GM12875 (cell line): Measurements from ENCODE around the gene CTTNBP2.

ENCODE experiments used
- H3K4me3 ChIP-seq: one replicate; pipeline ENCODE4 v1.5.1; 2011; ENCODE audit warnings: low read depth, low read length, control low read depth
- CTCF ChIP-seq: IDR thresholded peaks from 2 replicates; pipeline ENCODE4 v1.5.1; 2011; ENCODE audit warnings: low read depth, mild to moderate bottlenecking, control low read depth, inconsistent platforms, low read length, moderate library complexity, borderline replicate concordance; ENCODE audit not compliant: insufficient read depth

Gene CTTNBP2

GRCh38 chr7:117841611-117842010, 31.6 kb downstream of the CTTNBP2 start:
- no peak for TF ChIP-seq CTCF
- H3K4me3 ChIP-seq = no peak overlapping the region

GRCh38 chr7:117841011-117841410, 32.2 kb downstream of the CTTNBP2 start:
- no peak for TF ChIP-seq CTCF
- no peak overlapping the region for H3K4me3 ChIP-seq

GRCh38 chr7:117839507-117839906, 33.7 kb downstream of the CTTNBP2 start:
- H3K4me3 ChIP-seq = no peak overlapping the region
- no peak for TF ChIP-seq CTCF

- no peak for TF ChIP-seq CTCF
- H3K4me3 ChIP-seq = no peak overlapping the region
Measured at GRCh38 chr7:117837841-117838240, 35.4 kb downstream of the CTTNBP2 start.

GRCh38 chr7:117835016-117835664, 38.1 kb downstream of the CTTNBP2 start:
- H3K4me3 ChIP-seq = no peak overlapping the region
- no peak for TF ChIP-seq CTCF

- H3K4me3 ChIP-seq = no peak overlapping the region
- no peak for TF ChIP-seq CTCF
Measured at GRCh38 chr7:117830422-117830954, 42.8 kb downstream of the CTTNBP2 start.

GRCh38 chr7:117829450-117830117, 43.7 kb downstream of the CTTNBP2 start:
- H3K4me3 ChIP-seq = no peak overlapping the region
- TF ChIP-seq CTCF = no peak
